ENCODE measurements around the gene UGT1A6.
"Not testable (repeated sequence)": the region's sequence is repeated elsewhere in the genome, so short reads cannot be mapped to it uniquely, and the experiment has no call there.

Gene UGT1A6

GRCh38 chr2:233692648-233693047 is at the start of gene UGT1A6:
Gene UGT1A6 (plus strand): TSS chr2:233692890. CDS start chr2:233693005, 115 bp downstream.
- H3K4me3 ChIP-seq (ENCODE audit: low read depth, low read length), result no peak within 1 kb of the TSS
- no peak for DNase-seq (ENCODE audit: low read depth)

- H3K4me3 ChIP-seq (ENCODE audit: low read depth, low read length), result no peak overlapping the region
- no peak for DNase-seq (ENCODE audit: low read depth)
Observed at GRCh38 chr2:233643128-233643527, 49.6 kb upstream of the UGT1A6 start.

- not testable (repeated sequence) for DNase-seq (ENCODE audit: low read depth); H3K4me3 ChIP-seq (ENCODE audit: low read depth, low read length)
Observed at GRCh38 chr2:233646033-233646432, 46.7 kb upstream of the UGT1A6 start.

- no peak for DNase-seq (ENCODE audit: low read depth)
- H3K4me3 ChIP-seq (ENCODE audit: low read depth, low read length), result no peak overlapping the region
Observed at GRCh38 chr2:233650981-233651380, 41.7 kb upstream of the UGT1A6 start.

- no peak for DNase-seq (ENCODE audit: low read depth)
- no peak overlapping the region for H3K4me3 ChIP-seq (ENCODE audit: low read depth, low read length)
Observed at GRCh38 chr2:233651430-233651829, 41.3 kb upstream of the UGT1A6 start.

GRCh38 chr2:233654501-233654900 is 38.2 kb upstream of the UGT1A6 start:
- H3K4me3 ChIP-seq (ENCODE audit: low read depth, low read length), result no peak overlapping the region
- DNase-seq (ENCODE audit: low read depth), result no peak

- DNase-seq (ENCODE audit: low read depth), result no peak
- no peak overlapping the region for H3K4me3 ChIP-seq (ENCODE audit: low read depth, low read length)
Observed at GRCh38 chr2:233655043-233655442, 37.6 kb upstream of the UGT1A6 start.

- not testable (repeated sequence) for H3K4me3 ChIP-seq (ENCODE audit: low read depth, low read length); DNase-seq (ENCODE audit: low read depth)
Observed at GRCh38 chr2:233655943-233656342, 36.7 kb upstream of the UGT1A6 start.

GRCh38 chr2:233656443-233656842 is 36.2 kb upstream of the UGT1A6 start:
- no peak for DNase-seq (ENCODE audit: low read depth)
- H3K4me3 ChIP-seq (ENCODE audit: low read depth, low read length), result no peak overlapping the region

GRCh38 chr2:233658610-233659009 is 34.1 kb upstream of the UGT1A6 start:
- DNase-seq (ENCODE audit: low read depth), result no peak
- H3K4me3 ChIP-seq (ENCODE audit: low read depth, low read length), result no peak overlapping the region

- no peak for DNase-seq (ENCODE audit: low read depth)
- no peak overlapping the region for H3K4me3 ChIP-seq (ENCODE audit: low read depth, low read length)
Observed at GRCh38 chr2:233663911-233664310, 28.8 kb upstream of the UGT1A6 start.

- no peak overlapping the region for H3K4me3 ChIP-seq (ENCODE audit: low read depth, low read length)
- no peak for DNase-seq (ENCODE audit: low read depth)
Observed at GRCh38 chr2:233668605-233669260, 24.0 kb upstream of the UGT1A6 start.

- DNase-seq (ENCODE audit: low read depth), result no peak
- no peak within 1 kb of the TSS for H3K4me3 ChIP-seq (ENCODE audit: low read depth, low read length)
Observed at GRCh38 chr2:233671290-233672161, 21.2 kb upstream of the UGT1A6 start, which contains the start of gene UGT1A9. Gene UGT1A9 (plus strand): TSS chr2:233671898. CDS start chr2:233671935, 37 bp downstream.

- no peak overlapping the region for H3K4me3 ChIP-seq (ENCODE audit: low read depth, low read length)
- DNase-seq (ENCODE audit: low read depth), result no peak
Observed at GRCh38 chr2:233672886-233673285, 19.8 kb upstream of the UGT1A6 start.

- DNase-seq (ENCODE audit: low read depth), result no peak
- H3K4me3 ChIP-seq (ENCODE audit: low read depth, low read length), result no peak overlapping the region
Observed at GRCh38 chr2:233673896-233674295, 18.8 kb upstream of the UGT1A6 start.

GRCh38 chr2:233674314-233674713 is 18.4 kb upstream of the UGT1A6 start:
- H3K4me3 ChIP-seq (ENCODE audit: low read depth, low read length), result no peak overlapping the region
- DNase-seq (ENCODE audit: low read depth), result no peak

GRCh38 chr2:233674995-233675394 is 17.7 kb upstream of the UGT1A6 start:
- no peak overlapping the region for H3K4me3 ChIP-seq (ENCODE audit: low read depth, low read length)
- DNase-seq (ENCODE audit: low read depth), result no peak

- no peak overlapping the region for H3K4me3 ChIP-seq (ENCODE audit: low read depth, low read length)
- no peak for DNase-seq (ENCODE audit: low read depth)
Observed at GRCh38 chr2:233676046-233676445, 16.6 kb upstream of the UGT1A6 start.

- DNase-seq (ENCODE audit: low read depth), result no peak
- no peak overlapping the region for H3K4me3 ChIP-seq (ENCODE audit: low read depth, low read length)
Observed at GRCh38 chr2:233679196-233679595, 13.5 kb upstream of the UGT1A6 start.

- no peak for DNase-seq (ENCODE audit: low read depth)
- H3K4me3 ChIP-seq (ENCODE audit: low read depth, low read length), result no peak overlapping the region
Observed at GRCh38 chr2:233680361-233681045, 12.2 kb upstream of the UGT1A6 start.
